Glomerular visceral epithelial cell (primary cell): Measurements from ENCODE around the gene TTC34.

Experiments used
- DNase-seq: peaks from one replicate; pipeline ENCODE4 v3.0.0-alpha.2; 2016; ENCODE audit errors: extremely low spot score

The TTC34 gene

GRCh38 chr1:2641381-2642130 lies 159.9 kb downstream of the TTC34 start:
- no peak for DNase-seq

DNA sequence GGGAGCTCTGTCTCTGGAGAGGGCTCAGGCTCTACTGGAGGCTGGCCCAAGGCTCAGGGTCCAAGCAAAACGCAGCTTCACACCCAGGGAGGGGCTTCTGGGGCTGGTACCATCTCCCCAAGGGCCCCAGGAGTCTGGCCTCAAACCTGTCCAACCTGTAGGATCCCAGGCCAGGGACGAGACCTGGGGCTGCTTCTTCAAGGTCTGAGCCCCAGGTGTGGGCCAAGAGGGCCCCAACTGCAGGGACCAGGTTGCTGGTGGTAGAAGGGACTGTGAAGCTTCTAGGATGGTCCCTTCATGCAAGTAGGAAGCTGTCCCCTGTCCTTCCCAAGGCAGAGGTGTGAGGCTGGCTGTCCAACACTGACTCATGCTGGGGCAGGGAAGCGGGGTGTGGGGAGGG lies 160.9 kb downstream of the TTC34 start:
- no peak for DNase-seq

DNA sequence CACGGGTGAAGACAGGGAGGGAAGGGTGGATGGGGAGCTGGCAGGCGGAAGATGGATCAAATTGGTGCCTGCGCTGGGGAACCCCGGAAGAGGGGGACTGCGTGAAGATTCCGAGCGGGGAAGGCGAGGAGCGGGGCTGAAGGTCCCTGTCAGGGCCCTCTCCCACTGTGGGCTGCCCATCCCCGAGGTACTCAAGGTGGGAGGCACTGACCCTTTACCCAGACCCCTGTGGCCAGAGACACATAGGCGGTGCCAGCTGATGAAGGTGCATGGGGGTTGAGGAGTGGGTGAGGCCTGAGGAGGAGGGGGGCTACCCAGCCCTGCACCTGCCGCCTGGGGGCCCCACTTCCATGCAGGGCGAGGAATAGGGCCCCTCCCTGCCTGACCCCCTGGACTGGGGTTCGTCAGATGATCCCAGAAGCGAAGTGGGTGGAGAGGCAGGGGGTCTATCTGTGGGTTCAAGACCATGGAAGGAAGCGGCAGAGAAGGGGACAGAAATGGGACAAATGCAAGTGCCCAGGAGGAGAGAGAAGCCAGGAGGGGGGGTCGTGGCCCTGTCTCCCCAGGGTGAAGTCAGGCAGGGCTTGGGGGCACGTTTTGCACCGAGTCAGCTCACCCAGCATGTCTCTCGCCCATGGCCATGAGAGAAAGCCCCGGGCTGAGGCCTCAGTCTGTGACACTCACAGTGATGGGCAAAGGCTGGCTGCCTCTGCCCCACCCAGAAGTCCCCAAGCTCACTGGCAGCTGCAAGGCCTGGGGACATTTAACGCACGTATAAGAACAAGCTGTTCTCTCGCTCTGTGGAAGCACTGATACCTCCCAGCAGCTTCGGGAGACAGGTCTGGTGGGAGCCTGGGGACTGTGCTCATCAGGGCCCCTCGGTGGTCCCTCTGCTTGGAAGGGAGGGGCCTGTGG lies 161.6 kb downstream of the TTC34 start:
- no peak for DNase-seq

GRCh38 chr1:2639203-2639602 lies 162.3 kb downstream of the TTC34 start:
- no peak for DNase-seq

- DNase-seq = no peak
These were observed 162.9 kb downstream of the TTC34 start for GRCh38 chr1:2638466-2639115.

DNA sequence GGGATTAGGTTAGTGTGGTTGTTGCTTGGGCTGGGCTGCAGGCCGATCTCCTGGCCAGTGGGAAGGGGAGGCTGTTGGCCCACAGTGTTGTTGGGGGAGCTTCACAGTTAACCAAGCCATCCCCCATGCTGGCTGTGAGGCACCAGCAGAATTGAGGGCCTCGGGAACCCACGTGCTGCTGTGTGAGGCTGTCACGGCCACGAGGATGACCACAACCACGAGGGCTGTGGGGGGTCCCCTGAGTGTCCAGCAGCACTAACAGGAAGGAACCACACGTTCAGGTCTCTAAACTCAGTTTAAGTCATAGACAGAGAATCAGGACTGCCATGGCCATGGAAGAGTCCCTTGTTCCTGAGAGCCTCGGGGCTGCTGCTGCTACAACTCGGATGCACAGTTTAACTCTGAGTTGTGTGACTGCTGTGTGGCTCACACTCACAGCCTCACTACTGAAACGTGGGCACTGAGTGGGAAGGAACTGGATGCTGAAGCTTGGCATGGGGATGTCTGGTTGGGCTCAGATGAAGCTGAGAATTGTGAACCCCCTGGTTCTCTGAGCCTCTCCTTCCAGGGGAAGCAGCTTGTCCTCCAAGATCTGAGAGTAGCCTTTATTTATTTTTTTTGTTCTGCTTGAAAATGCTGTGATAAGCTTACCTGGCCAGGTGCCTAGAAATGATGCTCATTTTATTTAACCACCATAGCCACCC lies 163.9 kb downstream of the TTC34 start:
- no peak for DNase-seq

DNA sequence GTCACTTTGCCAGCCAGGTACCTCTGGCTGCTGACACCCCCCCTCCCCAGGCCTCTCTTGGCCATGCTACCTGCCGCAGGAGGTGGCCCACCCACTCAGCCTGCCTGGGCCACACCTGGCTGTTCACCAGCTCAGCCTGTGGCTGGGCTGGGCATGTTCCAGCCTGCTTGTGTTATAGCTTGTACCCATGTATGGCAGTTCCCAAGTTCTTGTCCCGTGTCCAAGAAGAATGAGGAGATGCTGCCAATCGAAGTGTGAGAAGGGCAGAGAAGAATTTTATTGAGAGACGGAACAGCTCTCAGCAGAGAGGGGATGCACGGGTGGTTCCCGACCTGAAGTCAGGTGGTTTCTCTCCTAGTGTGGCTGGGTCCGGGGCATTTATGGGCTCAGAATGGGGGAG lies 164.8 kb downstream of the TTC34 start:
- DNase-seq = no peak

DNA sequence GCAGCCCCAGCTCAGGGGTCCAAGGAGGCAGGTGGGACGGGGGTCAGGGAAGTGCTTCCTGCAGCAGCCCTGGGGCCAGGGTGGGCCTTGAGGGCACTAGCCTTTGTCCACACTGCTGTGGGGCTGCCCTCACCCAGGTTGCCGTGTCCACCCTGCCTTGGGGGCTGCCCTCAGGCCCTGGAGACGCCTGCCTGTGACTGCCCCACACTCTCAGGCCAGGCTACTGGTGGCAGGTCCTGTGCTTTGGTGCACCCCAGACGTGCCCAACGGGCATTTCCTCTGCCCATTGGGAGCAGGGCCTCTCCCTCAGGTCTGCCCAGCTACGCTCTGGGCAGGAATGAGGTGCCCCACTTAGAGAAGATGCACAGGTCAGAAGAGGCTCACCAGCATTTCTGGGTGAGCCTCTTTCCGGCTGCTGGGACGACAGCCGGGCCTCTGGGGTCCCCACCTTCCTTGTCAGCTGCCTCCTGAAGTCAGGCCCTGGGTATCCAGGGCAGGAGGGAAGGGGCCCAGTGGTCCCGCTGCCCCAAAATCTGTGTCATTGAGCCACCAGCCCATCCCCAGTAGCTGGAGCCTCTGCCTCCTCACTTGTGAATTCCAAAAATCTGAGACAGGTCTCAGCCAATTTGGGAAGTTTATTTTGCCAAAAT lies 166.0 kb downstream of the TTC34 start:
- no peak for DNase-seq

GRCh38 chr1:2633936-2634491 lies 167.5 kb downstream of the TTC34 start:
- DNase-seq = no peak

DNA sequence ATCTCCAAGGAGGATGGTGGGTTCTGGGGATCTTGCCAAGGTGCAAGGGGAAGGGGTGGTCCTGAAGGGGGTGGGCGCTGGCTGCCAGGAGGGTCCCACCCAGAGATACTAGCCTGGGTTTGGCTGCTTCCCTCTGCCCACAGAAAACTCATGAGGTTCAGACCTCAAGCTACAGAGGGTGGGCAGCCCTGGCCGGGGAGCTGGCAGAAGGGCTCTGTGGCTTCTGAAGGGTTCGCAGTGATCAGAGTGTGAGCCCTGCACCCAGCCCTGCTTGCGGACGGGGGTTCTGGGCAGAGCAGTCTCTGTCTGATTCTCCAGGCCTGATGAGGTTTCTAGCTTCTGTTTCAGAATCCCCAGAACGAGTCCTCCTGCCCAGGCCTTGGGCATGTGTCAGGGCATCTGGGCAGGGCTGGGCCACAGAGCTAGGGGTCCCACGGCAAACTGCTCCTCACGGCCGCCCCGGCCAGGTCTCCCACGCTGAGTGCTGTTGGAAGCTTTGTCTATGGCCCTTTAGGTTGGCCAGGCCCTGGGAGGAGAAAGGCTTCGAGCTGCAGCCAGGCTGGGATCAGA lies 168.0 kb downstream of the TTC34 start:
- DNase-seq = no peak

GRCh38 chr1:2632561-2633361 lies 168.7 kb downstream of the TTC34 start, which contains the start of gene MMEL1:
MMEL1 (minus strand) TSS chr1:2633016; CDS start chr1:2629484, 3,532 bp downstream.
- no peak for DNase-seq

GRCh38 chr1:2632051-2632430 lies 169.5 kb downstream of the TTC34 start:
- no peak for DNase-seq

DNA sequence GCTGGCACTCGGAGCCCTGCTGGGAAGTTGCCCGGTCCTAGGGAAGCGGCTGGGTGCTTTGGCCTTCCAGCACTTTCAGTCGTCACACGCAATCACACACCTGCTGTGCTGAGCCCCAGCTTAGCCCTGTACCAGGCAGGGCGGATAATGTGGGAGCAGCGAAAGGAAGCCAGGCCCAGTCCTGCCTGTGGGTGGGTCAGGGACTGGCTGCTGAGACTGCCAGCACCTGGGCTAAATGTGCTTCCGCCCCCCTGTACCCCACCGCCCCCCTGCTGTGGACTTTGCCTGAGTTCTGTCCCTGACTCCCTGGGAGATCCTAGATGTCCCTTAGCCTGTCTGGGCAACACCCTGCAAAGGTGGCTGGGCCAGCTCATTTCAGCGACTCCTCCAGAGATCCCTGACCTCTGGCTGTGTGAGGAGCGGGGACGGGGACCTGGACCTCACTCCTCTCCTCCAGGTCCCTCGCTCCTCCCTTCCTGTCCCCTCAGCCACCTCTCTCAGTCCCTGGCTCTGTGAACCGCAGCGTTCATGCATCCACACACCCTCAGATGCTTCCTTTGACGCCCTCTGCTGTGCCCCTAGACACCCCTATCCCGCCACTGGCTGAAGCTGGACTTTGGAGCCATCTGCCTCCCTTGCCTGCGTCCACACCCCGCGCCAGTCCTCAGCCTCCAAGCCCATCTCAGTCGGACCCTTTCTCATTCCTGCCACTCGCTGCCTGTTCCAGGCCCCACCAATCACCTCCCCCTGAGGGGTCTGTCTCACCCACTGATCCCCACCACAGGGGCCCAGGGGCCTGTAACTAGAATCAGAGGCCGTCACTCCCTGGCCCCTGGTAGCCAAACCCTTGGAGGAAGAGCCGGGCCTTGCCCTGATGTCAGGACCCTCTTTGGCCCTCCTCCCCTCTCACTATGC lies 170.1 kb downstream of the TTC34 start:
- DNase-seq = no peak

DNA sequence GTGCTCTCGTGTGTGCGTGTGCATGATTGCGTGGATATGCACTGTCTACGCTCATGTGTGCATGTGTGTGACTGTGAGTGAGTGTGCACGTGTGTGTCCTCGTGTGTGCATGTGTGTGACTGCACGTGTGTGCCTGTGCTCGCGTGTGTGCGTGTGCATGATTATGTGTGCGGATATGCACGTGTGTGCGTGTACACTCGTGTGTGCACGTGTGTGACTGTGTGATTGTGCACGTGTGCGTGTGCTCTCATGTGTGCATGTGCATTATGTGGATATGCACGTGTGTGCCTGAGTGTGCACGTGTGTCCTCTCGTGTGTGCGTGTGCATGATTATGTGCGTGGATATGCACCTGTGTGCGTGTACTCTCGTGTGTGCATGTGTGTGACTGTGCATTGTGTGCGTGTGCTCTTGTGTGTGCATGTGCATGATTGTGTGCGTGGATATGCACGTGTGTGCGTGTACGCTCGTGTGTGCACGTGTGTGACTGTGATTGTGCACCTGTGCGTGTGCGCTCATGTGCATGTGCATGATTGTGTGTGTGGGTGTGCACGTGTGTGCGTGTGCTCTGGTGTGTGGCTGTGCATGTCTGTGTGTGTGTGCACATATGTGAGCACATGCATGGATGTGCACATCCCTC lies 170.9 kb downstream of the TTC34 start:
- no peak for DNase-seq

- DNase-seq = no peak
These were observed 171.6 kb downstream of the TTC34 start for GRCh38 chr1:2629627-2630497.

DNA sequence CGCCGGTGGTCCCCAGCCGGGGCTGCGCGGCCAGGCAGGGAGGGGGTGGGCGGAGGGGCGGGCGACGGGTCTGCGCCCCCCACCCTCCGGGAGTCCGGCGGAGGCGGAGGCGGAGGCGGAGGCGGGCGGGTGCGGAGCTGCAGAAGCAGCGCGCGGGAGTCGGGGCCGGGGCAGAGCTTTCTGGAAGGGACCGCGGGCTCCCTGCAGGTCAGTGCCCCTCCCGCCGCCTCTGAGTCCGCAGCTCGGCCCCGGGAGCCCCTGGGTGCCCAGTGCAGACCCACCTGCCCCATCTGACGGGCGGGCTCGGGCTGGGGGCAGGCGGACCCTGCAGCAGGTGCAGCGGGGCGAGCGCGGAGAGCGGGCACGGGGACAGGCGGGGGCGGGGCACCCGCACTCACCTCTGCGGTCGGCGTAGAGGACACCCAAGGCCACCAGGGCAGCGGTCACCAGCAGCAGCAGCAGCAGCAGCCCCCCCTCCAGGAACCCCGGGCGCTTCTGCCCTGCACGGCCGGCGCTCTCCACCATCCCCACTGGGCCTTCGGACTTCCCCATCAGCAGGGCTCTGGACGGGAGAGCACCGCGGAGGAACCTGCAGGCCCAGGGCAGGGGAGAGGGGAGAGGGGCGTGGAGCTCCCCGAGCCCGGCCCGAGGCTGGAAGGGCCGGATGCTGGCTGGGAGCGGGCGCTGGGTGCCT lies 172.4 kb downstream of the TTC34 start:
- no peak for DNase-seq
